Retinal pigment epithelial cell (primary cell): Measurements from ENCODE around the gene LRRK1.

Source experiments
- DNase-seq: peaks from one replicate; pipeline ENCODE4 v3.0.0-alpha.2; 2010; ENCODE audit warnings: low read depth
- H3K4me3 ChIP-seq: 2 replicates; pipeline ENCODE4 v1.5.1; 2011; ENCODE audit warnings: mild to moderate bottlenecking, low read length, control low read depth, moderate library complexity
- CTCF ChIP-seq: conservative IDR thresholded peaks from 2 replicates; pipeline ENCODE4 v1.5.1; 2011; ENCODE audit warnings: low read depth, low read length, control low read depth, inconsistent platforms

Gene LRRK1

GRCh38 chr15:100898661-100899462 lies 20.3 kb upstream of the LRRK1 start:
- DNase-seq: no peak
- no peak for TF ChIP-seq CTCF
- no peak overlapping the region for H3K4me3 ChIP-seq

- no peak for DNase-seq
- H3K4me3 ChIP-seq: no peak overlapping the region
- no peak for TF ChIP-seq CTCF
Observed at GRCh38 chr15:100899601-100900000, 19.6 kb upstream of the LRRK1 start.

GRCh38 chr15:100900136-100900794 lies 18.9 kb upstream of the LRRK1 start:
- no peak for TF ChIP-seq CTCF
- no peak overlapping the region for H3K4me3 ChIP-seq
- DNase-seq: no peak

- TF ChIP-seq CTCF: no peak
- no peak for DNase-seq
- H3K4me3 ChIP-seq: no peak overlapping the region
Observed at GRCh38 chr15:100900795-100901169, 18.4 kb upstream of the LRRK1 start.

GRCh38 chr15:100901296-100901695 lies 17.9 kb upstream of the LRRK1 start:
- no peak overlapping the region for H3K4me3 ChIP-seq
- DNase-seq: no peak
- no peak for TF ChIP-seq CTCF

GRCh38 chr15:100901702-100902435 lies 17.3 kb upstream of the LRRK1 start:
- TF ChIP-seq CTCF: no peak
- no peak overlapping the region for H3K4me3 ChIP-seq
- DNase-seq: no peak
